ENCODE results near the gene TMEM271.

Gene TMEM271

GRCh38 chr4:576245-576821, at the start of gene TMEM271:
Gene TMEM271, minus strand, starts transcription at chr4:576295. Its CDS starts 233 bp downstream, at chr4:576062.
- no peak for DNase-seq

- no peak for DNase-seq
Observed at GRCh38 chr4:625631-626161, 49.6 kb upstream of the TMEM271 start.

- DNase-seq: no peak
Observed at GRCh38 chr4:624705-625590, 48.9 kb upstream of the TMEM271 start, which contains the start of gene PDE6B. Gene PDE6B, plus strand, starts transcription at chr4:625573. Its CDS starts 54 bp downstream, at chr4:625627.

GRCh38 chr4:623914-624566, 47.9 kb upstream of the TMEM271 start:
- DNase-seq: no peak

- no peak for DNase-seq
Observed at GRCh38 chr4:622996-623913, 47.2 kb upstream of the TMEM271 start.

- DNase-seq: no peak
Observed at GRCh38 chr4:622071-622995, 46.2 kb upstream of the TMEM271 start.

- no peak for DNase-seq
Observed at GRCh38 chr4:621296-622070, 45.4 kb upstream of the TMEM271 start.

GRCh38 chr4:620851-621261, 44.8 kb upstream of the TMEM271 start:
- no peak for DNase-seq

GRCh38 chr4:620201-620600, 44.1 kb upstream of the TMEM271 start:
- no peak for DNase-seq

GRCh38 chr4:617644-618641, 41.8 kb upstream of the TMEM271 start:
- DNase-seq: no peak

GRCh38 chr4:616911-617643, 41.0 kb upstream of the TMEM271 start:
- DNase-seq: no peak

- no peak for DNase-seq
Observed at GRCh38 chr4:616091-616490, 40.0 kb upstream of the TMEM271 start.

GRCh38 chr4:613126-613525, 37.0 kb upstream of the TMEM271 start:
- DNase-seq: no peak

GRCh38 chr4:612749-613125, 36.6 kb upstream of the TMEM271 start:
- DNase-seq: no peak

- DNase-seq: no peak
Observed at GRCh38 chr4:612052-612748, 36.1 kb upstream of the TMEM271 start.

GRCh38 chr4:610411-611261, 34.5 kb upstream of the TMEM271 start:
- DNase-seq: peak; percentile 4 to 54
